ENCODE results near the gene CELF4. TPM values are rescaled to one million over a fixed set of nuclear protein-coding genes. Genes with fewer than 3 reads are reported as not detected.

Gene CELF4
- total RNA-seq, 2 donors from 2014 or later = not detected

GRCh38 chr18:37286801-37287200 lies 278.8 kb downstream of the CELF4 start:
- Mint-ChIP-seq H3K27ac (no peak overlapping the region), H3K36me3 (no peaks in the 10 kb centered on the region), H3K9me3 (peaks cover 4 to 5% of the 10 kb centered on the region in 2 donors)
- DNase-seq (ENCODE audit: low spot score in 2 of 2) (no peak), ATAC-seq (no peak)

GRCh38 chr18:37285825-37286224 lies 279.8 kb downstream of the CELF4 start:
- Mint-ChIP-seq H3K36me3 (no peaks in the 10 kb centered on the region), H3K27ac (no peak overlapping the region), H3K9me3 (peaks cover 4 to 5% of the 10 kb centered on the region in 2 donors)
- ATAC-seq (no peak), DNase-seq (ENCODE audit: low spot score in 2 of 2) (no peak)

GRCh38 chr18:37284260-37284659 lies 281.3 kb downstream of the CELF4 start:
- Mint-ChIP-seq H3K9me3 (peaks cover 4 to 5% of the 10 kb centered on the region in 2 donors), H3K27ac (no peak overlapping the region), H3K36me3 (no peaks in the 10 kb centered on the region)
- DNase-seq (ENCODE audit: low spot score in 2 of 2) (no peak), ATAC-seq (no peak)

- H3K9me3 Mint-ChIP-seq = peaks cover 4 to 5% of the 10 kb centered on the region in 2 donors
- no peak for ATAC-seq
Measured at GRCh38 chr18:37282386-37283037, 283.1 kb downstream of the CELF4 start.

GRCh38 chr18:37280701-37281393 lies 284.8 kb downstream of the CELF4 start:
- Mint-ChIP-seq H3K9me3 (peaks cover 4 to 8% of the 10 kb centered on the region in 2 donors), H3K27ac (no peak overlapping the region), H3K36me3 (peaks cover 4% of the 10 kb centered on the region in 2 donors)
- DNase-seq (ENCODE audit: low spot score in 2 of 2) = no peak
- ATAC-seq = no peak

More at GRCh38 chr18:37282386-37283037, 283.1 kb downstream of the CELF4 start:
- H3K27ac Mint-ChIP-seq = no peak overlapping the region
- no peaks in the 10 kb centered on the region for H3K36me3 Mint-ChIP-seq
- DNase-seq (ENCODE audit: low spot score in 2 of 2) = no peak

GRCh38 chr18:37277804-37278203 lies 287.8 kb downstream of the CELF4 start:
- peaks cover 4 to 7% of the 10 kb centered on the region in 2 donors for H3K9me3 Mint-ChIP-seq
- H3K27ac Mint-ChIP-seq = no peak overlapping the region
- ATAC-seq (no peak), DNase-seq (ENCODE audit: low spot score in 2 of 2) (no peak)
- H3K36me3 Mint-ChIP-seq = peaks cover 10 to 17% of the 10 kb centered on the region in 2 donors

- no peak overlapping the region for H3K27ac Mint-ChIP-seq
- no peak for ATAC-seq
- no peak for DNase-seq (ENCODE audit: low spot score in 2 of 2)
- peaks cover 10 to 17% of the 10 kb centered on the region in 2 donors for H3K36me3 Mint-ChIP-seq
- peaks cover 4 to 7% of the 10 kb centered on the region in 2 donors for H3K9me3 Mint-ChIP-seq
Measured at GRCh38 chr18:37276111-37276890, 289.3 kb downstream of the CELF4 start.

GRCh38 chr18:37275237-37275741 lies 290.3 kb downstream of the CELF4 start:
- Mint-ChIP-seq H3K36me3 (peaks cover 10 to 17% of the 10 kb centered on the region in 2 donors), H3K27ac (no peak overlapping the region), H3K9me3 (peaks cover 6 to 9% of the 10 kb centered on the region in 2 donors)
- ATAC-seq (no peak), DNase-seq (ENCODE audit: low spot score in 2 of 2) (no peak)

- DNase-seq (ENCODE audit: low spot score in 2 of 2) (no peak), ATAC-seq (no peak)
- Mint-ChIP-seq H3K9me3 (peaks cover 12 to 14% of the 10 kb centered on the region in 2 donors), H3K36me3 (peaks cover 10 to 17% of the 10 kb centered on the region in 2 donors), H3K27ac (no peak overlapping the region)
Measured at GRCh38 chr18:37274309-37275236, 291.0 kb downstream of the CELF4 start.

GRCh38 chr18:37272841-37273240 lies 292.8 kb downstream of the CELF4 start:
- H3K36me3 Mint-ChIP-seq = peaks cover 10 to 17% of the 10 kb centered on the region in 2 donors
- ATAC-seq = no peak
- H3K9me3 Mint-ChIP-seq = peaks cover 12 to 18% of the 10 kb centered on the region in 2 donors
- no peak for DNase-seq (ENCODE audit: low spot score in 2 of 2)
- no peak overlapping the region for H3K27ac Mint-ChIP-seq

GRCh38 chr18:37272226-37272625 lies 293.4 kb downstream of the CELF4 start:
- DNase-seq (ENCODE audit: low spot score in 2 of 2) = no peak
- Mint-ChIP-seq H3K9me3 (peaks cover 12 to 18% of the 10 kb centered on the region in 2 donors), H3K36me3 (peaks cover 10 to 17% of the 10 kb centered on the region in 2 donors), H3K27ac (no peak overlapping the region)
- no peak for ATAC-seq

- no peak for ATAC-seq
- H3K36me3 Mint-ChIP-seq = peaks cover 4 to 11% of the 10 kb centered on the region in 2 donors
- H3K9me3 Mint-ChIP-seq = peaks cover 7 to 18% of the 10 kb centered on the region in 2 donors
- no peak overlapping the region for H3K27ac Mint-ChIP-seq
- no peak for DNase-seq (ENCODE audit: low spot score in 2 of 2)
Measured at GRCh38 chr18:37270666-37271052, 294.9 kb downstream of the CELF4 start.

- Mint-ChIP-seq H3K27ac (no peak overlapping the region), H3K9me3 (peaks cover 5 to 19% of the 10 kb centered on the region in 2 donors), H3K36me3 (peaks cover 0 to 7% of the 10 kb centered on the region in 2 donors)
- no peak for ATAC-seq
- peak in 1 of 2 donors; percentile 53 for DNase-seq (ENCODE audit: low spot score in 2 of 2)
Measured at GRCh38 chr18:37270038-37270665, 295.4 kb downstream of the CELF4 start.

GRCh38 chr18:37266290-37266689 lies 299.3 kb downstream of the CELF4 start:
- H3K9me3 Mint-ChIP-seq = peaks cover 12 to 18% of the 10 kb centered on the region in 2 donors
- no peak overlapping the region for H3K27ac Mint-ChIP-seq
- DNase-seq (ENCODE audit: low spot score in 2 of 2) (no peak), ATAC-seq (no peak)
- H3K36me3 Mint-ChIP-seq = no peaks in the 10 kb centered on the region

- no peak overlapping the region for H3K27ac Mint-ChIP-seq
- DNase-seq (ENCODE audit: low spot score in 2 of 2) (no peak), ATAC-seq (no peak)
- H3K9me3 Mint-ChIP-seq = peaks cover 11 to 17% of the 10 kb centered on the region in 2 donors
- no peaks in the 10 kb centered on the region for H3K36me3 Mint-ChIP-seq
Measured at GRCh38 chr18:37265382-37265781, 300.2 kb downstream of the CELF4 start.

Data from activated naive CD4-positive, alpha-beta T cell treated with anti-CD3 and anti-CD28 coated beads, Interleukin-2, amount 50 U/mL, for 72 hours (primary cell).